GM19240 (cell line): ENCODE results near the gene LMAN2.
"Not testable (repeated sequence)": the region's sequence is repeated elsewhere in the genome, so short reads cannot be mapped to it uniquely, and the experiment has no call there.

Experiments
- DNase-seq: peaks from one replicate; pipeline ENCODE4 v3.0.0; 2011; ENCODE audit warnings: low spot score; ENCODE audit not compliant: insufficient read length

LMAN2 gene

GRCh38 chr5:177307544-177308363, 43.7 kb downstream of the LMAN2 start:
- no peak for DNase-seq

- DNase-seq = no peak
Measured at GRCh38 chr5:177306674-177307543, 44.6 kb downstream of the LMAN2 start.

DNA sequence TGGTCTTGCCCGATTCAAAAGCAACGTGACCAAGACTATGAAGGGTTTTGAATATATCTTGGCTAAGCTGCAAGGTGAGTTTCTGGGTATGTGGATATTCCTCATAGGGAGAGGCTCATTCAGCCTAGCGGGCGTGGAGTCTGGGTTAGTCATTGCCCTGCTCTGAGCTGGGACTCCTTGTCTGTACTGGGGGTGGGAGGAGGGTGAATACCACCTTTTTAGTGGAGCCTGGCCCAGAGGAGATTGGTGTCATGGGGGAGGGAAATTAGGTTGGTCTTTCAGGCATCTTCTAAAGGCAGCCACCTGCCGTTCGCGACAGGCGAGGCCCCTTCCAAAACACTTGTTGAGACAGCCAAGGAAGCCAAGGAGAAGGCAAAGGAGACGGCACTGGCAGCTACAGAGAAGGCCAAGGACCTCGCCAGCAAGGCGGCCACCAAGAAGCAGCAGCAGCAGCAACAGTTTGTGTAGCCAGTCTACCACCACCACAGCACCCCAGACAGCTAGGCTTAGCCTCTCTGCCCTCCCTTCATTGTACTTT, 45.3 kb downstream of the LMAN2 start:
- not testable (repeated sequence) for DNase-seq

GRCh38 chr5:177304392-177305119, 46.9 kb downstream of the LMAN2 start:
- no peak for DNase-seq

DNA sequence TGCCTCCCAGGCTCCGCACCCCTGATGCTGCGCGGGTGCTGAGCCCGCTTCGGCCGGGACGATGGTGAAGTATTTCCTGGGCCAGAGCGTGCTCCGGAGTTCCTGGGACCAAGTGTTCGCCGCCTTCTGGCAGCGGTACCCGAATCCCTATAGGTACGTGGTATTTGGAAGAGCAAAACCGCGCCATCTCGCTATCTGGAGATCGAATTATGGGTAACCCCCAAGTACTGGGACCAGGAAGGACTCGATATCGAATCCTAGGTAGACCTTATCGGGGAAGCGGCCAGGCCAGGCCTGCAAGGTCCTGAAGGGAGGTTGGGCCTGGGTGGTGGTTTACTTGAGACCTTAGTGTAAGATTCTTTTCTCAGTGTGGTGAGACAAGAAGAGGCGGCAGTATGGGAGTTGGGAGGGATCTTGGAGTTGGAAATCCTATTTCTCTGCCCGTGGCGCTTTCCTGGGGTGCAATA, 47.5 kb downstream of the LMAN2 start:
- no peak for DNase-seq

DNA sequence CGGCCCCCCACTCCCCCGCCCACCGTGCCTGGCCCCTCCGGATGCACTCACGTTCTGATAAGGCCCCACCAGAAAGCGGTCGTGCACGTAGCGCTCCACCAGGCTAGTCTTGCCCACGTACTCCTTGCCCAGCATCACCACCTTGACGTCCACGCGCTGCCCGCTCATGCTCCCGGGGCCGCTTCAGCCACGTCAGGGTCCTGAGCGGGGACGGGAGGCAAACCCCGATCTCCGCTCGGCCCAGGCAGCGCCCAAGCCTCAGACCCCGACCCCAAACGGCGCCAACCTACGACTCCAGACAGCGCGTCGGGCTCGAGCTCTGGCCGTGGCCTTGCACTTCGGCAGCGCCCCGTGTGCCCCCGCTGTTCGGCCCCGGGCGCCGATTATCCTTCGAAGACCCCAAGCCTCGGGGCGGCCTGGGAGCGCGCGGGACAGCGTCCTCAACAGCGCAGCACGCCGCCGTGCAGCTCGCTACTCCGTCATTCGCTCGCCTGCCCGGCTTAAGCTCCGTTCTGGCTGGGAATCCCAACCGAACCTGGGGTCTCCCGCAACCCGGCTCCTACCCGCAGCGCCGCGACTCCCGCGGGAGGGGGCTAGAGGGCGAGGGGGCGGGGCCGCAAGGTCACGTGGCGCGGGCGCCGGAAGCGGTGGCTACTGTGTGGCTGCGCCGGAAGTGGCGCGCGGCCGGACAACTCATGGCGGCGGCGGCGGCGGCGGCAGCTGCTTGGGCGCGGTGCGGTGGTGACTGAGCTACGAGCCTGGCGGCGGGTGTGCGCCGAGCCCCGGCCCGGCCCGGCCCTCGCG, 48.1 kb downstream of the LMAN2 start, which contains the start of the genes PRELID1 and RAB24:
TSS of gene PRELID1 (plus strand) at position 679 of the 804 bp plus-strand sequence. CDS start 187 bp downstream, outside the sequence.
TSS of gene RAB24 (minus strand) at position 599 of the 804 bp plus-strand sequence. CDS start at position 168, 431 bp downstream.
- peak; percentile 79 for DNase-seq

- no peak for DNase-seq
Measured at GRCh38 chr5:177302354-177303110, 48.9 kb downstream of the LMAN2 start.

DNA sequence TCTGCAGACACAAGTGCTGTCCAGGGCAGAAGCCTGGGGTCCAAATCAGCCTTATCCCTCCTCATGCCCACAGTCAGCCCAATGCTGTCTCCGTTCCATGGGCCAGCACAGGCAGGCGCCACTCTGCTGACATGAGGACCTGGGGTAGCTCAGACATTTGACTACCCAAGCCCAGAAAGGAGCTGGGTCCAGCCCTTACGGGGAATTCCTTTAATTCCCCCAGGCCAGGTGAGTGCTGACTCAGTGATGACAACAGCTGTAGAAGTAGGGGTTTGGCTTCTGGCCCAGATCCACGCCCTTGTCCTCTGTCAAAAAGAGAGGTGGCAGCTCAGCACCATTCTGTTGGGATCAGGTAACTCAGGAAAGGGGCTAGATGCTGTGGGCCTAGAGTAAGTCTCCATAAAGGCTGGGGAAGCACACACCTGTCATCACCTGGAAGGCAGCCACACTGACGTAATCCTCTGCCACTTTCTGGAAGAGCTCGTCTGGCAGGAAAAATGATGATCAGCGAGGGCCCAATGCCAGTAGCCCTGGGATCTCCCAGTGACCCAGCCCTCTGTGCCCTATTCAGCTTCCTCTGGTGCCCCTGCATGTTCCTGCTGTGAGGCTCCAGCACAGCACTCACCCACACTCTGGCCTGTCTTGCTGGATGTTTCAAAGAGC, 49.8 kb downstream of the LMAN2 start:
- no peak for DNase-seq

GRCh38 chr5:177300951-177301350, 50.5 kb downstream of the LMAN2 start:
- DNase-seq = no peak

DNA sequence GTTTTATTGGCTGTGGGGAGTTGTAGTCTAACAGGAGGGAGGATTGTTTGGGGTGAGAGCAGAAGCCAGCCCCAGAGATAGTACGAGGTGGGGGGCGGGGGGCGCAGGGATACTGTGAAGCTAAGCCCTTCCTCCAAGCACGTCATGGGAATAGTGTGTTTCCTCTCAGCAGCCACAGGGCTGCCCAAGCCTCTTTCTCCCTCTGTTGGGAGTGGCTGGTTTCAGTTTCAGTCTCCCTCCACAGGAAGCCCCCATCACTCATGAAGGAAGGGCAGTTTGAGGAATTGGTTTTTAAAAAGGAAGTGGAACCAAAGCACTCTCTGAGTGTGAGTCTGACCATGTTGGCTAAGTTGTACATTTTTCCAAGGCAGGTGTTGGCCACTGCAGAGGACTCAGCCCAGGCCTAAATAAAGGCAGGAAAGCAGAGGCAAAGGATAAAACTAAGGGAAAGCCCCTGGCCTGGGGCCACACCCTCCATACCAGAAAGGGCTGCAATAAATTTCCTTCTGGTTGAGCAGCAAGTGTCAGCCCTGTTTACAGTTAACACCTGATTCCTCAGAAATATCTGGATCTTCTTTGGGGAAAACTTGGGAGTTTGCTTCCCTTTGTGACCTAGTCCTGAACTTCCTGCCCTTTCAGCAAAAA, 51.1 kb downstream of the LMAN2 start:
- DNase-seq = no peak

GRCh38 chr5:177299697-177300096, 51.8 kb downstream of the LMAN2 start:
- no peak for DNase-seq

DNA sequence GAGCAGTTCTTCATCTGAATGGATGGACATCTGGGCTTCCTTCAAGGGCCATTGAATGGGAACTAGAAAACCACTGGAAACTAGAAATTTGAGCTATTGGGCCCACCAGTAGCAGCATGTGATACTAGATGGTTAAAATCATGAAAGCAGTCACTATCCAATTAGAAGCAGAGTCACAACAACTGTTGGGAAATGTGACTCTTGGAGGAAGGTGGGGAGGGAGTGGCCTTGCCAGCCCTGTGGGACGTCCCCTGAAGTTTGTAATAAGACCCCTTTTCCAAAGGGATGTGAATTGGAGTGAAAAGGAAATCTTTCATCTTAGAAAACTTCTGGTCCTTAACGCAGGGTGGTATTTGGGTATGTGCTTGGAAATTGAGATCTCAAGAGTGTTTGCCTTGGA, 53.5 kb downstream of the LMAN2 start:
- no peak for DNase-seq

GRCh38 chr5:177296581-177296980, 54.9 kb downstream of the LMAN2 start:
- DNase-seq = no peak

DNA sequence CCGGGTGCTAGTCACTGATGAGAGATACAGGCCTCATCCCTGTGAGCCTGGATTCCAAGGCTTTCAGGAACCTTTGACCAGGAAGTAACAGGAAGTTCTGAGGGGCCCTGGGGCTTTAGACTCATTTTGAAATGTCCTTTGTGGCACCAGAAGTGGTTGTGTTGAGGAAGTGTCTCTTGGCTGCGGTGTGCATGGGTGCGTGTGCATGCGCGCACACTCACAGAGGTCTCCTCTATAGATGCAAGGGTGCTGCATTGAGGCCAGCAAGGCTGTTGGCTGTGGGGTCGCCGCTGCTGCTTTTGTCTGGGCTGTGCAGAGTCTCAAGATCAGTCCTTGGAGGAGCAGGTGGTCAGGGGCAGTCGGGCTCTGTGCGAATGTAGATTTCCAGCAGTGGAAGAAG, 55.5 kb downstream of the LMAN2 start:
- no peak for DNase-seq

GRCh38 chr5:177294632-177295031, 56.8 kb downstream of the LMAN2 start:
- no peak for DNase-seq

GRCh38 chr5:177293819-177294581, 57.5 kb downstream of the LMAN2 start:
- DNase-seq = no peak

- no peak for DNase-seq
Measured at GRCh38 chr5:177291735-177292134, 59.7 kb downstream of the LMAN2 start.
